Fibroblast of lung (primary cell): ENCODE data around the gene AKT1.

ENCODE experiments used
- CTCF ChIP-seq, 2 donors: IDR thresholded peaks in 1 of 2; conservative IDR thresholded peaks in 1 of 2; 1 replicate in 1 of 2; 2 replicates in 1 of 2; pipeline ENCODE4 v1.5.1; 2011 to 2012; ENCODE audit warnings: low read length in 2 of 2, control low read depth in 1 of 2, inconsistent platforms in 1 of 2, low read depth in 1 of 2, mild to moderate bottlenecking in 1 of 2
- EZH2 ChIP-seq: IDR thresholded peaks from 2 replicates; pipeline ENCODE4 v1.5.1; 2012; ENCODE audit warnings: low read length, control low read depth, mild to moderate bottlenecking; ENCODE audit errors: missing control alignments

DNA sequence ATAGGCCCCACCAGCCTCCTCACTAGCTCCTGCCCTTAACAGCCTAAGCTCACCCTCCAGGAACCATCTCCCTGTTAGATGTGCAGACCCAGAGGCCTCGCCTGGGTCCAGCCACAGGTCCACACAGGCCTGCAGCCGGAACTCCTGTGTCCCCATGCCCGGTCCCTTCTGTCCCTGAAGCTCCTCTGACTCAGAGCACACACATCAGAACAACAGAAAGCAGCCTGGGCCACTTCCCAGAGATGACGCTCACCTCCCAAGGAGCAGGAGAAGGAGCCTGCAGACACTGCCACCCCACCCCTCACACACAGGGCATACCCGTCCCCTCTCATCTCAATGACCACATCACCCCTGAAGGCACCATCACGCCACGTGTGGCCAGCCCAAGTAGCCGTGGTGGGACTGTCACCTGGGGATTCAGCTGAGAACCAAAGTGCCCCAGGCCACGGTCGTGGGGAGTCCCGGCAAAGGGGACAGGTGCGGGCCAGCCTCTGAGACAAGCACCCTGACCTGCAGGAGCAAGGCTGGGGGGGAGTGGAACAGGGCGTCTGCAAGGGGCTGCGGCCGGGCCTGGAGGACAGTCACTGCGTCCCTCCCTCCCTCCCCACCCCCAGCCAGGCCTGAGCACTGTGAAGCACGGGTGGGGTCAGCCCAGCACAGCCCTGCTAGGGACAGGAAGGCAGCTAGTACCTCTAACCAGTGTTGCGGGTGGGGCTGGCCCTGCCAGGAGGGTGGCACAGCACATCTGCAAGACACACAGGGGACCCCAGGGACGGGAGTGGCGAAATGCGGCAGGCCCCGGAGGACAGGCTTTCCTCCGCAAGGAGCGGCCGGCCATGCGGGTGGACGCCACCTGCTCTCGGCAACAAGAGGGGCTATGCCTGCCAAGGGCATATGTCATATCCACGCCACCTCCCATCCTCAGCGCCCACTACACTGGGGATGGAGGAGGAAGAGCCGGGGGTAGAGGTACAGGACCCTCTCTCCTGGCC, 5.5 kb downstream of the AKT1 start:
- TF ChIP-seq CTCF (conservative IDR thresholded peaks at IDR 0.05 in 1 of 2, IDR thresholded peaks at IDR 0.05 in 1 of 2; ENCODE audit: low read depth in 1 of 2, low read length in 2 of 2) (no peak), EZH2 (no peak)
